GM21526 (cell line): Measurements from ENCODE around the gene NFIX.

Experiments
- ATAC-seq: cut with Tn5 transposase; IDR thresholded peaks from one replicate; pipeline ENCODE4 v1.9.1; 2021; ENCODE audit warnings: moderate library complexity; ENCODE audit not compliant: unreplicated experiment, low FRiP score

NFIX gene

GRCh38 chr19:13033819-13034611 lies 38.7 kb downstream of the NFIX start:
- no peak for ATAC-seq

DNA sequence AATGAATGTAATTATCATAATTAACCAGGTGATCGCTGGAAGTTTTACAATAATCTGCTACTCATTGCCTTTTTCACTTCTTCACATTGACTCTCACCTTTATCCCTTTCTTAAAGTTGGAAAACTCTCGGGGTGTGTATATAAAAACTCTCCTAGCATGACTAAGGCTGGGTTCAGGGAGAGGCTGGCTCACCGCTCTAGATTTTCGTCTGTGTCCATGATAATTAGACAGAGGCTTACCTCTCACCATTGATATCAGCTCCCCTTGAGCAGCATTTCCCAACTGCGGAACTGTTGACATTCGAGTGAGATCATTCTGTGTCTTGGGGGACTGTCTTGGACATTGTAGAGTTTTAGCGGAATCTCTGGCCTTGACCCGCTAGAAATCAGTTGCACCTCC lies 39.4 kb downstream of the NFIX start:
- ATAC-seq, result no peak

DNA sequence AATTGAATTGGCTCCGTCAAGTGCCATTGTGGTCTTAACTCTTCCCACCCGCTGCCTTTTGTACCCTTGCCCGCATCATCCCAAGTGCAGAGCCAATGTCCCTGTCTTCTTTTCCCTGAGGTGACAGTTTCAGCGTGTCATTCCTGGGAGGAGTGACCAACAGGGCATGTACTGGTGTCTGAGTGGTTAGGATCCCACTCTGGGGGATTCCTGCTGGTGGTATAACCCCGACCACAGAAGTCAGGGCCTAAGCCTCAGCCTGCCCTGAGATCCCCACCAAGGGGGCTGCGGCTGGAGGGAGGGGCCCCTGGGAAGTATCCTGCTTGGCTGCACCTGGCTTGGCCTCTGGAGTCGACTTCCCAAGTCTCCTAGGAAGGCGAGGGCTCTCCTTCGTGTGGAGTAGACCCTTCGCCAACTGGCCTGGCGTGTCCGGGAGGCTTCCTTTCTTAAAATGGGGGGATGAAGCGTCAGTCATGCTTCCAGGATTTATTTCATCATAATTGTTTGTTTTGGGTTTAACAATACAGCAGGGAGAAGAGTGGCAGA lies 40.6 kb downstream of the NFIX start:
- ATAC-seq, result no peak

DNA sequence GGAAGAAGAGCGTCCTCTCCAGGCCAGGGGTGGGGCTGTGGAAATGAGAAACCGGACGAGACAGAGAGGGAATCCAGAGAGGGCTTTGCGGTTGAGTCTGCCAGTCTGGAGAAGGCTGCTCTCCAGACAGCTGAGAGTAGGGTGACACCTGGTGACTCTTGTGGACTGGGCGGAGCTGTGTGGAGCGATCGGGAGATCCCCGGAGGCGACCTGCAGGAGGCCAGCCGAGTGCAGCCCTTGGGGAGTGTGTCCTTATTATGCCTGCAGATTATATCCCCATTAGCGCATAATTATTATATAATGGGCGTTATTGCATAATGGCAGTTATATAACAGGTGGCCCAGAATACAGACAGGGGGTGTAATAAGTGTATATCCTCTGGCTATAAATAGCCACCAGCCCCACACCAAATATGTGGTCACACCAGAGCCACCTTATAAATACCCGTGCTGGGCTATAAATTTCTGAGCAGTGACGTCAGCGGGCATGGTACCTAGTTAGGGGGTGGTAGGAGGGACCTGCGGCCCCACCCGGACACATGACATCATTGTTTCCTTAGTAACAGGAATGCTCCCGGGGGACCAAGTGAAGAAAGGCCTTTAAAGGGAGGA lies 41.2 kb downstream of the NFIX start:
- no peak for ATAC-seq

DNA sequence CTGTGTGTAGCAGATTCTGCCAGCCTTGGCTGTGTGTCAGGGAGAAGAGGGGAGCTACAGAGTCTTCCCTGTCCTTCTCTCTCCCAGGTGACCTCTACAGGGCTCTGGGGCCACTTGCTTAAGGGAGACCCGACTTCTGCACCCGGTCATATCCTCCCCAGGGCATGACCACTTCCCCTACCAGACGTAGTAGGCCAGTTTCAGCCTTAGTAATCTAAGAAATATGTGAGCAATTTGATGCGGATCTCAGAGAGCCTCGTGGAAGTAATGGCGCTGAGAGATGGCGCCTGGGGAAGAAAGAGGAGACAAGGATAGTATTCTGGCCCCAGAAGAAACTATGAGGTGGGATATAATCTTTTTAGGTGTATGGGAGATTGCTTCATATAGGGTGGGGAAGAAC lies 41.9 kb downstream of the NFIX start:
- no peak for ATAC-seq

GRCh38 chr19:13037731-13038130 lies 42.5 kb downstream of the NFIX start:
- ATAC-seq, result no peak

DNA sequence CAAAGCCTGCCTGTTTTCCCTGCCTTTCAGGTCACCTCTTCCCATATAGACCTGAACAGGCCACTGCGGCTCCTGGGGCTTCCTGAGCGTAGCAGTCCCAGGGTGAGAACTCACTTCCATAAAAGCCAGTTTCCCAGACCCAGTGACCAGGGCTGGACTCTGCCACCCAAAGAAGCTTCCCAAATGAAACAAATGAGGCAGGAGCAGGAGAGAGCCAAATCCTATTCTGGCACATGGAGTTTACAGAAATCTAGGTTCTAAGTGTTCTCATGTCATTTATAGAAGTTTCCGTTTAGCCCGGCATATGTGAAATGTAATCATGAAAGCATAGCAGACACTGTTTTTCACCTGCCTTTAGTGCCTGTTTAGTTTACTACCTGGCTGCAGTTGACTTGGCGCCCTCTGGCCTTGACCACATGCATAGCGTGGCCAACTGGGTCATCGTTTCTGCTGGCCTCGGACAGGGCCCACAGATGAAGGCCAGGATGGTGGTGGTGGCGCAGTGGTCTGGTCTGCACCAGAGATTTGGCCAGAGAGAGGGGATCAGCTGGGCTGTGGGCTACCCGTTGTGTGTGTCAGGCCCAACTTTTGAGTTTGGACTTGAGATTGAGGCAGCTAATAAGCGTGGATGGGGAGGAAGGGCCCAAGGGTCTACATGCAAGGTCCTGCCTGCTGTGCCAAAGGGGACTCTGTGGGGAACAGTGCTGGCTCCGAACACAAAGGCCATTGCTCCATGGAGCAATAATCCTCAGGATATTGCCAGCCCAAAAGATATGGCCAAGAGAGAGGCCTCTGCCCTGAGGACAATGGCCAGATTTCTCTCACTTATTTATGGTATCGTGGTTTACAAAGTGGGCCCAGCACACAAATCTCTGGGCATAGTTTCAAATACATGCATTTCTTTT lies 43.3 kb downstream of the NFIX start:
- ATAC-seq, result no peak

DNA sequence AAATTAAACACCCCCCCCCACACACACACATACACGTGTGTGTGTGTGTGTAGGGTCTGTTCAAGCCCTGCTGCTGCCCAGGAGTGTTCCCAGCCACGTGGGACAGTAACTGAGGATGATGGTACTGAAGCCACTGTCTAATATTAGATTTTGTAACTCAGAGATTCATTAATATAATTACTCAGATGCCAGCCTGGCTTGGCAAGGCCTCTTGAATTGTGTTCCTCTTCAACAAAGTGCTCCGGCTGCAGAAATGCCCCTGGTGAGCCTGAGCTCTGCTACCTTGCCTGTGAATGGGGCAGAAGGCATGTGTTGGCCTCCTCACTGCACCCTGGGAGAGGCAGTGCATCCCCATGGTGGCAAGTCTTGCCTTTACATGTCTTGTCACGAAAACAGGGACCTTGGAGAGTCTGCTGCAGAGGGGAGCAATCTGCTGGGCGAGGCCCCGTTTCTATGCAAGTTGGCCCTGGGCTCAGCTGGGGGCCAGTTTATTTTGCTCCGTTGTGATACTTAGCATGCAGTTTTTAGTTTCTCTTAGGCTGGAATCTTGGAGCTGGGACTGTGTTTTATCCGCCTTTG lies 44.0 kb downstream of the NFIX start:
- no peak for ATAC-seq

- ATAC-seq, result no peak
Measured at GRCh38 chr19:13040232-13040947, 45.1 kb downstream of the NFIX start.

GRCh38 chr19:13040948-13041292 lies 45.6 kb downstream of the NFIX start:
- no peak for ATAC-seq

DNA sequence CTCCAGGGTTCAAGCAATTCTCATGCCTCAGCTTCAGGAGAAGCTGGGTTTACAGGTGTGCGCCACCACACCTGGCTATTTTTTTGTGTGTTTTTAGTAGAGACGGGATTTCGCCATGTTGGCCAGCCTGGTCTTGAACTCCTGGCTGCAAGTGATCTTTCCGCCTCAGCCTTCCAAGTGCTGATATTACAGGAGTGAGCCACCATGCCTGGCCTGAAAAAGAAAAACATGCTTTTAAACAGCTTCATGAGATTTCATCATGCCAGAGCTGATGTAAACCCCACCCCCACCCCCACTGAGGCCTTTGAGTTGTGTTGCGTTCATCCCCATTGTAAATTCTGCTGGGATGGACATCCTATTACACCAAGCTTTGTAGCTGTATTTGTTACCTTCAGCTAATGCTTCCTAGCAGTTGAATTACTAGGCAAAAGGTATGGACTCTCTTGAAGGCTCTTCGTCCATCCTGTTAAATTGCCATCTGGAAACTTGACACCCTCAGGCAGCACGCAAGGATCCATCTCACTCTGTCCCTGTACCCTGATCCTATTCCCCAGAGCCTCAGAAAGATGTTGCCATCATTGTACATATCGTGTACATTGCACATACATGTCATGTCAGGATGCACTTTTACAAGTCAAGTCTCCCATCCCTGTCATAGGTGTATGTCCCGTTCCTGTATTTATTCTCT lies 47.3 kb downstream of the NFIX start:
- ATAC-seq, result no peak

- no peak for ATAC-seq
Measured at GRCh38 chr19:13043285-13043684, 48.0 kb downstream of the NFIX start.

- ATAC-seq, result no peak
Measured at GRCh38 chr19:13044231-13044836, 49.1 kb downstream of the NFIX start.

DNA sequence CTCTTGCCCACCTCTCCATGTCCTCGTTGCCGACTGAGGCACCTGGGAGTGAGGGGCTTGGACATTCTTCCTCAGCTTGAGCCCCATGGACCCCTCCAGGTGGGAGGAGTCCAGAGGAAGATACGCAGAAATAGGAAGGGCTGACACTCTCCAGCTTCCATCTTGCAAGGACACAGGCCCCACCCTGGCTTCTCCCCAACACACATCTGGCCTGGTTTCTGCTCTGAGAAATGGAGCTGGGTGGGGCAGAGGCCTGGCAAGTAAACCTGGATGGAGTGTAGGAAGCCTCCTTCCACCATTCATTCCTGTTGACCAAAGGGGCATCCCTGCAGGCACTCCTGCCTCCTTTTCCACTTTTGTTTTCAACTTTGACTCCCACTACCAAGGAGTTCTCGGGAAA lies 50.5 kb downstream of the NFIX start:
- no peak for ATAC-seq

DNA sequence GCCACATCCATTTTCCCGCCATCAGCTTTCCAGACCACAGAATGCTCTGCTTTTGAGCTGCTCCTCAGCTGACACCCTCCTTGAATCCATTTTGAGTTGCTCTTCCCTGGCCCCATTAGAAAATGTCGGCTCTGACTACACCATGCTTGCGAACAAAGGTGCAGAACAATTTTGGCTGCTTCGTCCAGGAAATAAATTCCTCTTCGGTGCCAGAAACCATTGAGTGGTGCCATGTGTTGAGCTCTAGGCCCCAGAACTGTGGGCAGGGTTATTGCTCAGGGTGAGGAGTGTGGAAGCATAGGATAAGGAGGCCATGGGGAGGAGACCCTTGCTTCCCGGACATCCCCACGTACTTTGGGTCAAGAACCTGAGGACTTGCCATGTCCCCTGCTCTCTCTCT lies 52.1 kb downstream of the NFIX start:
- ATAC-seq, result no peak

DNA sequence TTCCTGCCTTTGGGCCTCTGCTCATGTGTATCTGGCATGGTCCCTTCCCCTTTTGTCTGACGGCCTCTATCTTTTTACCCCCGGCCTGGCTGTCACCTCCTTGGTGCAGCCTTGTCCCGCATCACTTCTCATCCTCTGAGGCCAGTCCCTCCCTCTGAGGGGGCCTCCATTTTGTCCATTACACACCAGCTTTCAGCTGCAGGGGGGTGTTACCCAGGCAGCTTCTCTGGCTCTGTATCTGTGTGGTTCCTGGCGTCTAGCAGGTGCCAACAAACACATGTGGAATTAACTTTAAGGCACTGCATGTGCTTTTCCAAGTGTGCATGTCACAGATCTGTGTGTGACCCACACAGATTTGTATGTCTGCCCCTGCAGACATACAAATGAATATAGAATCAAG lies 55.0 kb downstream of the NFIX start:
- ATAC-seq, result no peak

- no peak for ATAC-seq
Measured at GRCh38 chr19:13051557-13052165, 56.4 kb downstream of the NFIX start.

- ATAC-seq, result no peak
Measured at GRCh38 chr19:13052447-13053175, 57.3 kb downstream of the NFIX start.
